Neural cell (in vitro differentiated cells): ENCODE measurements around the gene EPHA6.

Source experiments
- CTCF ChIP-seq: fragments of 450-650 bp; IDR thresholded peaks from 2 replicates; pipeline ENCODE4 v1.5.1; 2014; ENCODE audit warnings: antibody characterized with exemption, mild to moderate bottlenecking, moderate library complexity; ENCODE audit not compliant: poor library complexity, severe bottlenecking
- EZH2 ChIP-seq: fragments of 200-600, 300-800 bp; shearing (Covaris generic), sonication (generic); IDR thresholded peaks from 2 replicates; pipeline ENCODE4 v1.6.1; 2014; ENCODE audit warnings: antibody characterized with exemption, low read length, borderline replicate concordance, mild to moderate bottlenecking; ENCODE audit not compliant: insufficient read depth, poor library complexity, severe bottlenecking
- POLR2AphosphoS5 ChIP-seq: IDR thresholded peaks from 2 replicates; pipeline ENCODE4 v1.6.1; 2012
- SMC3 ChIP-seq: fragments of 450-650 bp; conservative IDR thresholded peaks from 2 replicates; pipeline ENCODE4 v1.6.1; 2014; ENCODE audit warnings: antibody characterized with exemption, mild to moderate bottlenecking, moderate library complexity; ENCODE audit not compliant: poor library complexity
- TAF1 ChIP-seq: IDR thresholded peaks from 2 replicates; pipeline ENCODE4 v1.6.1; 2012; ENCODE audit warnings: low read depth

DNA sequence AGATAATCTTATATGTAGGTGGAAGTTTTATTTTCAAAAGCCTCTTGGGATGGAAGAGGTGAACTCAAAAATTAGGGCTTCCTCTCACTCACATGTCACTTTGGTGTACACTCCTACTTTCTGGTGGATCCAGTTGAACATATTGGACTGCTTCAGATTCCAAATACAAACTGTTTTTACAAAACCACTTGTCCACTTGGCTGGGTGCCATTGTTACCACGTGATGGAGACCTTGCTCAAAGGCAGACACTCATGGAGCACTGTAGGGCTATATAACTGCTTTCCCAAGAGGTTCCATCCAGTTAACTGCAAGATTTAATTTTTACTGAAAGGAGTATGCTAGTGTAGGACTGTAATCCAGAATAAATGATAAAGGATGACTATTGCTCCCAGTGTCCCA is 307.0 kb downstream of the EPHA6 start:
- TF ChIP-seq CTCF (no peak), TAF1 (no peak), EZH2 (no peak), POLR2AphosphoS5 (no peak), SMC3 (no peak)
